Measurements from ENCODE around the gene LCN9. TPM values are rescaled to one million over a fixed set of nuclear protein-coding genes. Genes with fewer than 3 reads are reported as not detected.
A peak's percentile ranks its signal among the peaks of the same experiment; 100 is the strongest.

The LCN9 gene
- total and polyA plus RNA-seq, 9 of the 15 experiments (the other 6 are each of a cell fraction or from before 2014, with no cell fraction given), result not detected

DNA sequence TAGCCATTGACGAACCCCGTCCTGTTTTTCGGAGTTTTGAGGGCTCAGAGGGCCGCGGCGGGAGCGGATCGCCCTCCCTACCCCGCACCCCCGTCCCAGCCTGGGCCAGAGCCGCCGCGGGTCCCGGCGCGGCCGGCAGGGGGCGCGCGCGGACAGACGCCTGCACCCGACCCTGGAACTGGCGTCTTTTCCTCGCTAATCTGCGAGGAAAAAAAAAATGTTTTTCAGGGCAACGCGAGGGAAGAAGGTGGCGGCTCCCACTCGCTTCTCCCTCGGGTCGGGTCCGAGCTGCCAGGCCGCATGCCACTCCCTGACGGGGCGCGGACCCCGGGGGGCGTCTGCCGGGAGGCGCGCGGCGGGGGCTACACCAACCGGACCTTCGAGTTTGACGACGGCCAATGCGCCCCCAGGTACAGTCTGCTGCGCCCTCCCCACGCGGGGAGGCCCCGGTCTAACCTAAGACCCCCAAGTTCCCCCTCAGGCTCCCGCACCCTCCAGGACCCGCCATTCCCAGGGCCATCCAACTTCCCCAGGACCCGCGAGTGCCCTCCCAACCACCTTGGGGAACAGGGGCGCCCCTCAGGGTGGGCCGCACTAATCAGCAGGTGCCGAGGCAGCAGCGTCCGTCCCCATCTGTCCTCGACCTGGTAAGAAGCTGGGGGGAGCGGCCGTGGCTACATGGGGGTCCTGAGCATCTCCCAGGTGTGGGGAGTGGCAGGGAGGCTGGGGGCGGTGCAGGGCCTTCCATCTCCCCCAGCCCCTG, 39.0 kb downstream of the LCN9 start, which contains the start of gene KCNT1 (continued):
- TF ChIP-seq, protein P1, sequence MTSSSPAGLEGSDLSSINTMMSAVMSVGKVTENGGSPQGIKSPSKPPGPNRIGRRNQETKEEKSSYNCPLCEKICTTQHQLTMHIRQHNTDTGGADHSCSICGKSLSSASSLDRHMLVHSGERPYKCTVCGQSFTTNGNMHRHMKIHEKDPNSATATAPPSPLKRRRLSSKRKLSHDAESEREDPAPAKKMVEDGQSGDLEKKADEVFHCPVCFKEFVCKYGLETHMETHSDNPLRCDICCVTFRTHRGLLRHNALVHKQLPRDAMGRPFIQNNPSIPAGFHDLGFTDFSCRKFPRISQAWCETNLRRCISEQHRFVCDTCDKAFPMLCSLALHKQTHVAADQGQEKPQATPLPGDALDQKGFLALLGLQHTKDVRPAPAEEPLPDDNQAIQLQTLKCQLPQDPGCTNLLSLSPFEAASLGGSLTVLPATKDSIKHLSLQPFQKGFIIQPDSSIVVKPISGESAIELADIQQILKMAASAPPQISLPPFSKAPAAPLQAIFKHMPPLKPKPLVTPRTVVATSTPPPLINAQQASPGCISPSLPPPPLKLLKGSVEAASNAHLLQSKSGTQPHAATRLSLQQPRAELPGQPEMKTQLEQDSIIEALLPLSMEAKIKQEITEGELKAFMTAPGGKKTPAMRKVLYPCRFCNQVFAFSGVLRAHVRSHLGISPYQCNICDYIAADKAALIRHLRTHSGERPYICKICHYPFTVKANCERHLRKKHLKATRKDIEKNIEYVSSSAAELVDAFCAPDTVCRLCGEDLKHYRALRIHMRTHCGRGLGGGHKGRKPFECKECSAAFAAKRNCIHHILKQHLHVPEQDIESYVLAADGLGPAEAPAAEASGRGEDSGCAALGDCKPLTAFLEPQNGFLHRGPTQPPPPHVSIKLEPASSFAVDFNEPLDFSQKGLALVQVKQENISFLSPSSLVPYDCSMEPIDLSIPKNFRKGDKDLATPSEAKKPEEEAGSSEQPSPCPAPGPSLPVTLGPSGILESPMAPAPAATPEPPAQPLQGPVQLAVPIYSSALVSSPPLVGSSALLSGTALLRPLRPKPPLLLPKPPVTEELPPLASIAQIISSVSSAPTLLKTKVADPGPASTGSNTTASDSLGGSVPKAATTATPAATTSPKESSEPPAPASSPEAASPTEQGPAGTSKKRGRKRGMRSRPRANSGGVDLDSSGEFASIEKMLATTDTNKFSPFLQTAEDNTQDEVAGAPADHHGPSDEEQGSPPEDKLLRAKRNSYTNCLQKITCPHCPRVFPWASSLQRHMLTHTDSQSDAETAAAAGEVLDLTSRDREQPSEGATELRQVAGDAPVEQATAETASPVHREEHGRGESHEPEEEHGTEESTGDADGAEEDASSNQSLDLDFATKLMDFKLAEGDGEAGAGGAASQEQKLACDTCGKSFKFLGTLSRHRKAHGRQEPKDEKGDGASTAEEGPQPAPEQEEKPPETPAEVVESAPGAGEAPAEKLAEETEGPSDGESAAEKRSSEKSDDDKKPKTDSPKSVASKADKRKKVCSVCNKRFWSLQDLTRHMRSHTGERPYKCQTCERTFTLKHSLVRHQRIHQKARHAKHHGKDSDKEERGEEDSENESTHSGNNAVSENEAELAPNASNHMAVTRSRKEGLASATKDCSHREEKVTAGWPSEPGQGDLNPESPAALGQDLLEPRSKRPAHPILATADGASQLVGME (CRISPR knock-in tag; IDR thresholded peaks at IDR 0.05), result no peak
- TF ChIP-seq ZNF316 (IDR thresholded peaks at IDR 0.05) (no peak), MTA1 (IDR thresholded peaks at IDR 0.05; ENCODE audit: borderline replicate concordance) (no peak), MAZ (CRISPR knock-in tag; conservative IDR thresholded peaks at IDR 0.05 in 1 of 2, IDR thresholded peaks at IDR 0.05 in 1 of 2) (0 out of 4 replicates have a peak, but pooled peaks of 1 of the 2 experiments have one; percentile 20), RNF2 (IDR thresholded peaks at IDR 0.05) (no peak), BRD4 (IDR thresholded peaks at IDR 0.05) (no peak)
- TF ChIP-seq, protein P2, sequence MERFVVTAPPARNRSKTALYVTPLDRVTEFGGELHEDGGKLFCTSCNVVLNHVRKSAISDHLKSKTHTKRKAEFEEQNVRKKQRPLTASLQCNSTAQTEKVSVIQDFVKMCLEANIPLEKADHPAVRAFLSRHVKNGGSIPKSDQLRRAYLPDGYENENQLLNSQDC (CRISPR knock-in tag; IDR thresholded peaks at IDR 0.05), result no peak
- TF ChIP-seq, protein P3, sequence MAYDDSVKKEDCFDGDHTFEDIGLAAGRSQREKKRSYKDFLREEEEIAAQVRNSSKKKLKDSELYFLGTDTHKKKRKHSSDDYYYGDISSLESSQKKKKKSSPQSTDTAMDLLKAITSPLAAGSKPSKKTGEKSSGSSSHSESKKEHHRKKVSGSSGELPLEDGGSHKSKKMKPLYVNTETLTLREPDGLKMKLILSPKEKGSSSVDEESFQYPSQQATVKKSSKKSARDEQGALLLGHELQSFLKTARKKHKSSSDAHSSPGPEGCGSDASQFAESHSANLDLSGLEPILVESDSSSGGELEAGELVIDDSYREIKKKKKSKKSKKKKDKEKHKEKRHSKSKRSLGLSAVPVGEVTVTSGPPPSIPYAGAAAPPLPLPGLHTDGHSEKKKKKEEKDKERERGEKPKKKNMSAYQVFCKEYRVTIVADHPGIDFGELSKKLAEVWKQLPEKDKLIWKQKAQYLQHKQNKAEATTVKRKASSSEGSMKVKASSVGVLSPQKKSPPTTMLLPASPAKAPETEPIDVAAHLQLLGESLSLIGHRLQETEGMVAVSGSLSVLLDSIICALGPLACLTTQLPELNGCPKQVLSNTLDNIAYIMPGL (CRISPR knock-in tag; IDR thresholded peaks at IDR 0.05), result no peak
- TF ChIP-seq, protein P4, sequence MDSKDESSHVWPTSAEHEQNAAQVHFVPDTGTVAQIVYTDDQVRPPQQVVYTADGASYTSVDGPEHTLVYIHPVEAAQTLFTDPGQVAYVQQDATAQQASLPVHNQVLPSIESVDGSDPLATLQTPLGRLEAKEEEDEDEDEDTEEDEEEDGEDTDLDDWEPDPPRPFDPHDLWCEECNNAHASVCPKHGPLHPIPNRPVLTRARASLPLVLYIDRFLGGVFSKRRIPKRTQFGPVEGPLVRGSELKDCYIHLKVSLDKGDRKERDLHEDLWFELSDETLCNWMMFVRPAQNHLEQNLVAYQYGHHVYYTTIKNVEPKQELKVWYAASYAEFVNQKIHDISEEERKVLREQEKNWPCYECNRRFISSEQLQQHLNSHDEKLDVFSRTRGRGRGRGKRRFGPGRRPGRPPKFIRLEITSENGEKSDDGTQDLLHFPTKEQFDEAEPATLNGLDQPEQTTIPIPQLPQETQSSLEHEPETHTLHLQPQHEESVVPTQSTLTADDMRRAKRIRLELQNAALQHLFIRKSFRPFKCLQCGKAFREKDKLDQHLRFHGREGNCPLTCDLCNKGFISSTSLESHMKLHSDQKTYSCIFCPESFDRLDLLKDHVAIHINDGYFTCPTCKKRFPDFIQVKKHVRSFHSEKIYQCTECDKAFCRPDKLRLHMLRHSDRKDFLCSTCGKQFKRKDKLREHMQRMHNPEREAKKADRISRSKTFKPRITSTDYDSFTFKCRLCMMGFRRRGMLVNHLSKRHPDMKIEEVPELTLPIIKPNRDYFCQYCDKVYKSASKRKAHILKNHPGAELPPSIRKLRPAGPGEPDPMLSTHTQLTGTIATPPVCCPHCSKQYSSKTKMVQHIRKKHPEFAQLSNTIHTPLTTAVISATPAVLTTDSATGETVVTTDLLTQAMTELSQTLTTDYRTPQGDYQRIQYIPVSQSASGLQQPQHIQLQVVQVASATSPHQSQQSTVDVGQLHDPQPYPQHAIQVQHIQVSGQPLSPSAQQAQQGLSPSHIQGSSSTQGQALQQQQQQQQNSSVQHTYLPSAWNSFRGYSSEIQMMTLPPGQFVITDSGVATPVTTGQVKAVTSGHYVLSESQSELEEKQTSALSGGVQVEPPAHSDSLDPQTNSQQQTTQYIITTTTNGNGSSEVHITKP (IDR thresholded peaks at IDR 0.05; ENCODE audit: partially characterized antibody), result no peak

Data from K562 (cell line).